D721Med (cell line): Measurements from ENCODE around the gene LAMTOR1.

Experiments used
- DNase-seq: peaks from one replicate; pipeline ENCODE4 v3.0.0; 2011; ENCODE audit warnings: low spot score; ENCODE audit not compliant: insufficient read length
- FAIRE-seq: peaks from 2 replicates; lab custom pipeline; 2011; peaks lifted over from hg19 to GRCh38; lab: Jason Lieb, UNC
- TF ChIP-seq, protein P1 (sequence below): IDR thresholded peaks from 2 replicates; pipeline ENCODE4 v1.5.1; 2012; ENCODE audit warnings: mild to moderate bottlenecking, control low read depth; ENCODE audit not compliant: insufficient read depth; ENCODE audit errors: missing control alignments

The LAMTOR1 gene

DNA sequence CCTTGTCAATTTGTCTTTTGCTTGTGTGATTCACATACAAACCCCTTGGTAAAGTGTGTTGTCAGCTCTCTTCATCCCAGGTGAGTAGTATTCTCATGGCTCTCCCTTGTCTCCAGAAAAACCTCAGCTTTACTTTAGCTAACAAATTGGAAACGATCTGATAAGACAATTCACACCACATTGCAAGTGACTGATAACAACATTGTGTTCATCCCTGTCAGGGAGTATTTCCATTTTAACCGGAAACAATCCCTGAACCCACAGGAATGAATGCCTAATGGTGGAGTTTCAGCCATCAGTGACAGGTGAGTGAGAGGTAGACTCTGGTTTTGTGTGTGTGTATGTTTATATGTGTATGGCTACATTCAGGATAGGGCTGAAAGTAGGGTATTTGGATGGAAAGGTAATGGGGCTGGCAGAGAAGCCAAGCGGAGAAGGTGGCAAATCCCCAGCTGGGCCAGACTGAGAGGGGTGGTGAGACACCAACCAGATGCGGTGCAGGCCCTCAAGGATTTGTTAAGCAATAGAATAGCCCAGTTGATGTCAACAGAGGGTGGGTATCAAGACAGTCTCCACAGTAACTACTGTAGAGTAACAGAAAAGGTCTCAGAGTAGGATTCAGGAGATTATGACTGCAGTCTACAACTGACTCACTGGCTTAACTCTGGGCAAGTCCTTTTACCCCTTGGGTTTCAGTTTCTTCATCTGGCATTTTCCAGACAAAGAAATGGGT, 14.9 kb downstream of the LAMTOR1 start:
- no peak for DNase-seq
- TF ChIP-seq, protein P1, sequence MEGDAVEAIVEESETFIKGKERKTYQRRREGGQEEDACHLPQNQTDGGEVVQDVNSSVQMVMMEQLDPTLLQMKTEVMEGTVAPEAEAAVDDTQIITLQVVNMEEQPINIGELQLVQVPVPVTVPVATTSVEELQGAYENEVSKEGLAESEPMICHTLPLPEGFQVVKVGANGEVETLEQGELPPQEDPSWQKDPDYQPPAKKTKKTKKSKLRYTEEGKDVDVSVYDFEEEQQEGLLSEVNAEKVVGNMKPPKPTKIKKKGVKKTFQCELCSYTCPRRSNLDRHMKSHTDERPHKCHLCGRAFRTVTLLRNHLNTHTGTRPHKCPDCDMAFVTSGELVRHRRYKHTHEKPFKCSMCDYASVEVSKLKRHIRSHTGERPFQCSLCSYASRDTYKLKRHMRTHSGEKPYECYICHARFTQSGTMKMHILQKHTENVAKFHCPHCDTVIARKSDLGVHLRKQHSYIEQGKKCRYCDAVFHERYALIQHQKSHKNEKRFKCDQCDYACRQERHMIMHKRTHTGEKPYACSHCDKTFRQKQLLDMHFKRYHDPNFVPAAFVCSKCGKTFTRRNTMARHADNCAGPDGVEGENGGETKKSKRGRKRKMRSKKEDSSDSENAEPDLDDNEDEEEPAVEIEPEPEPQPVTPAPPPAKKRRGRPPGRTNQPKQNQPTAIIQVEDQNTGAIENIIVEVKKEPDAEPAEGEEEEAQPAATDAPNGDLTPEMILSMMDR, result no peak
- FAIRE-seq, result no peak

DNA sequence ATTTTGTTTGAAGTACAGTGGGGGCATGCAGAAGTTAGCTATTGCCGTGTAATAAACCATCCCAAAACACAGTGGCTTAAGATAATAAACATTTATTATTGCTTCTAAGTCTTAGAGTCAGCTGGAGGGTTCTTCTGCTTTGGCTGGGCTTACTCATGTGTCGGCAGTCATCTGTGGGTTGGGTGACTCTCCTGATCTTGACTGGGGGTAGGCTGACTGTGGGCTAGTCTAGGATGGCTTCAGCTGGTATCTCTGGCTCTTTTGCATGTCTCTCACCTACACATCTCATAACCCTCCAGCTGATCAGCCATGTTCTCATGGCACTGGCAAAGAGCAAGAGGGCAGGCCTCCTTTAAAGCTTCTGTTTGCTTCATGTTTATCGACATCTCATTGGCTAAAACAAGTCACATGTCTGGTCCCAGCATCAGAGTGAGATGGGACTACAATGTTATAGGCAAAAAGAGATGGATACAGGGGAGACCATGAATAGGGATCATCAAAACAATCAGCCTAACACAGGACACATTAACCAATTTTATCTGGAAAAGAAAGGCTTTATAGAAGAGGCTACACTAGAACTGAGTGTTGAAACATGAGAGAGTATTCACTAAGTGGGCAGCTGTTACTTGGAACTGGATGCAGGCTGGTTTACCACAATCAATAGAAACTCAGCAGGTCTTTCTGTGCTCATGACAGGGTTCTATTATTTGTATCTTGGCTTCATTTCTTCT, 17.3 kb downstream of the LAMTOR1 start:
- TF ChIP-seq, protein P1, result no peak
- FAIRE-seq (no peak), DNase-seq (no peak)

DNA sequence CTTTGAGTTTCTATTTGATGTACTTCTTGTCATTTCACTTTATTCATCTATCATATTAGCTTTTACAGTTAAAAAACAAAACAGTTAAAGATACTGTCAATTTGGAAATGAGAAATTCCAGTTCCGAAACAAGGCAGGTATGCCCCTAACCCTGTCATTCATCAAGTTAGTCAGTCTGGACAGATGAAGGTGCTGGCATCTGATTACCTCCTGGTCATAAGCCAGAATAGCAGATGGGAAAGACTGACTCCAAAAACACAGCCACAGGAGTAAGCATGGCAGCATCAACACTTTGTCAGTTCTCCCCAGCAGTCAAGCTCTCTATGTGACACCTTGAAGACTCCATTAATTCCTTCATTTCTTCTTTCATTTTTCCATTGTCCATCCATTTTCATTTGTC, 18.1 kb downstream of the LAMTOR1 start:
- no peak for FAIRE-seq
- TF ChIP-seq, protein P1, result no peak
- DNase-seq, result no peak

DNA sequence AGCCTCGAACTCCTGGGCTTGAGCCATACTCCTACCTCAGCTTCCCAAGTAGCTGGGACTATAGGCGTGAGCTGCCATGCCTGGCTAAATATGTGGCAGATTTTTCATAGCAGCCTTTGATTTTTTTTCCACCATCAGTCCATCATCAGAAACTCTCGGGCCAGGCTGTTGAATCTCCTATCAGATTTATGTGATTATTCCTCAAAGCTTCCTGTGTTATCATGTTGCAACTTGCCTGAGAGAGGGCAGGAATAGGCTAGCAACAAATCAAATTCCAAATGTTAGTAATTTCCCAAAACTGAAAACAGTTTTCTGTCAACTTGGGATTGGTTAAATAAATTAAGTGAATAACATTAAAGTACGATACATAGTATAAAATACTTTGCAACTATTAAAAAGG, 19.0 kb downstream of the LAMTOR1 start:
- DNase-seq (no peak), FAIRE-seq (no peak)
- TF ChIP-seq, protein P1, result no peak

DNA sequence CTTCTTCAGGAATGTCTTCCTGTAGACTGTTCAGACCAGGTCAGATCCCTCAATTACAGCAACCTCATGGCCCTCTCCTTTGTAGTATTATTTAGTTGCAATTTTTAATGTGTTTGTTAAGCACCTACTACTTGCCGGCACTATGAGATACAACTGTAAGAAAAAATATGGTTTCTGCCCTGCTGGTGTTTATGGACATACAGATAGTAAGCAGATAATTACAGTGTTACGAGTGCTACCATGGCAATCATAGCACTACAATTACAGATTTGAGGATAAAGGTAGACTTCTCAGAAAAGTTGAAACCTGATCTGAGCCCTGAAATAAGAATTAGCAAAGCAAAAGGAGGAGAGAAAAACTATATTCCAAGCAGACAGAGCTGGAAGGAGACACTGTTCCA, 19.7 kb downstream of the LAMTOR1 start:
- FAIRE-seq (no peak), DNase-seq (no peak)
- TF ChIP-seq, protein P1, result no peak

DNA sequence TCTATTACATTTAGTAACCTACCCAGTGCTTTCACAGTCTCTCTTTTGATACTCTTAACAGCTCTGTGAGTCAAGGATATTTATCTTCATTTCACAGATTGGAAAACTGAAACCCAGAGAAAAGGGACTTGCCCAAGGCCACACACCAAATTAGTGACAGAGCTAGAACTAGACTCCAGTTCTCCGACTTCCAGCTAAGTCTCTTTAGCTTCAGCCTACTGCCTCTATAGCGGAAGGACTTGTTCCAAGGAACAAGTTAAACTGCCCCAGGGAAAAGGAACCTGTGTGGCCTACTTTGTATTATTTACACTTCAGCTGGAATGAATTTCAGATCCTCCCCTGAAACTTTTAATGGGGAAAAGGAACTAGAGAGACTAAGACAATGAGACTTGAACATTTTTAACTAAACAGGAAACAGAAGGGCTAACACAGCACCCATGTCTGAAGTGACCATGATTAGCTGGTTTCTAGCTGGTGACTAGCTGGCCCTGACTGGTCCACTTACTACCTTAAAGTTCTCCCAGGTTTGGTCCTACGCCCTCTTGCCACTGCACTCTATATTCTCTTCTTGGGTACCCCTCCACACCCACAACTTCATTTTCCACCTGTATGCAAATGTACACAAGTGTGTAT, 21.2 kb downstream of the LAMTOR1 start:
- TF ChIP-seq, protein P1, result no peak
- no peak for DNase-seq
- no peak for FAIRE-seq

DNA sequence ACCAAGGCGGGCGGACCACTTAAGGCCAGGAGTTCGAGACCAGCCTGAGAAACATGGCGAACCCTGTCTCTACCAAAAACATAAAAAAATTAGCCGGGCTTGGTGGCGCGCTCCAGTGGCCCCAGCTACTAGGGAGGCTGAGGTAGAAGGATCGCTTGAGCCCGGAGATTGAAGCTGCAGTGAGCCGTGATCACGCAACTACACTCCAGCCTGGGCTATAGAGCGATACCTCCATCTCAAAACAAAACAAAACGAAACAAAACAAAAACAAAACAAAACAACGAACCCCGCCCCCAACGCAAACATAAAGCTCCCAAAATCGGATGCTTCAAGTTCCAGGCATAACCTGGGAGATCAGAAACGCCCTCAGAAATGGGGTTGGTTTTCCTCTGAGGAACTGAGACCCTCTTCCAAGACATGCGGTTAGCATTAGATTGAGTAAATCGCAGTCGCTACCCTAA, 21.9 kb downstream of the LAMTOR1 start:
- DNase-seq, result no peak
- FAIRE-seq, result no peak
- TF ChIP-seq, protein P1, result no peak
